Activated CD4-positive, CD25-positive, alpha-beta regulatory T cell (primary cell): ENCODE results near the gene ZNF648.
"Not testable (repeated sequence)": the region's sequence is repeated elsewhere in the genome, so short reads cannot be mapped to it uniquely, and the experiment has no call there.

Source experiments
- DNase-seq, 4 experiments: peaks; one replicate each; lab custom pipeline; 2025; lab: John Stamatoyannopoulos, UW

Gene ZNF648

DNA sequence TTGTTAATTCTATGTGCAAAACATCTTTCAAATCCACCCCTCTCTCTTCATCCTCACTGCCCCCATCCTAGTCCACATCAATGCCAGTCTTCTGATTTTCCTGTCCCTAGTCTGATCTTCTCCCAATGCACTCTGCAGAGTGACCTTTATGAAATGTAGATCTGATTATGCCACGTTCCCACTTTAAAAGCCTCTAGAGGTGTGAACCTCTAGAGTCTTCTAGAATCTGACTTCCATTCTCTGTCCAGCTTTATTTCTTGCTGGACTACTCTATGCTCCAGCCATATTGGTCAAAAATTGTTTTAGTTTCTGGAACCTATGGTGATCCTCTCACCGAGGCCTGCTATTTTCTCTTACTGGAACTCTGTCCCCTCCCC is 32.5 kb downstream of the ZNF648 start:
- no peak for DNase-seq

DNA sequence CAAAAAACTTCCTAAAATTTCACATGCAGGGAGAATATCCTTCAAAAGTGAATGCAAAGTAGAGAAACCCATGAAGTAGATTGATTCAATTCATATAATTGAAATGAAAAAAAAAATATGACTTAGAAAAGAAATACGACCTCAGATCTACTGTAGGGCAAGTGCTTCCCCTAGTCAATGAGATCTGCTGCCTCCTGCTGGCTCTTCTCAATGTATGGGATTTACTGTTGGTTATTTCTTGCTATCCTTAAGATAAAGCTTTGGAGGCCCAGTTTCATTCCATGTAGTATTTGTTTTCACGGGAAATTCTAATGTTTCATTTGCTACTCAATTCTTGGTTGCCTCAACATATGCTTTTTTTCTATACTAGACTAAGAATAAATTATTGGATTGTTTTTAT is 46.2 kb downstream of the ZNF648 start:
- DNase-seq: no peak

DNA sequence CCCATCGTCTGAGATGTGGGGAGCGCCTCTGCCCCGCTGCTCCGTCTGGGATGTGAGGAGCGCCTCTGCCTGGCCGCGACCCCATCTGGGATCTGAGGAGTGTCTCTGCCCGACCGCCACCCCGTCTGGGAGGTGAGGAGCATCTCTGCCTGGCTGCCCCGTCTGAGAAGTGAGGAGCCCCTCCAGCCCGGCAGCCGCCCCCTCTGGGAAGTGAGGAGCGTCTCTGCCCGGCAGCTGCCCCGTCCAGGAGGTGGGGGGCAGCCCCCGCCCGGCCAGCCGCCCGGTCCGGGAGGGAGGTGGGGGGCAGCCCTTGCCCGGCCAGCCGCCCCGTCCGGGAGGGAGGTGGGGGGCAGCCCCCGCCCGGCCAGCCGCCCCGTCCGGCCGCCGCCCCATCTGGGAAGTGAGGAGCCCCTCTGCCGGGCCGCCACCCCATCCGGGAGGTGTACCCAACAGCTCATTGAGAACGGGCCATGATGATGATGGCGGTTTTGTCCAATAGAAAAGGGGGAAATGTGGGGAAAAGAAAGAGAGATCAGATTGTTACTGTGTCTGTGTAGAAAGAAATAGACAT is 50.6 kb downstream of the ZNF648 start:
- DNase-seq: not testable (repeated sequence)

DNA sequence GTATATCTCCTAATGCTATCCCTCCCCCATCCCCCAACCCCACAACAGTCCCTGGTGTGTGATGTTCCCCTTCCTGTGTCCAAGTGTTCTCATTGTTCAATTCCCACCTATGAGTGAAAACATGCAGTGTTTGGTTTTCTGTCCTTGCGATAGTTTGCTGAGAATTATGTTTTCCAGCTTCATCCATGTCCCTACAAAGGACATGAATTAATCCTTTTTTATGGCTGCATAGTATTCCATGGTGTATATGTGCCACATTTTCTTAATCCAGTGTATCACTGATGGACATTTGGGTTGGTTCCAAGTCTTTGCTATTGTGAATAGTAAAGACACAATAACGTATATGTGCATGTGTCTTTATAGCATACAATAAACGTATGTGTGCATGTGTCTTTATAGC is 56.1 kb downstream of the ZNF648 start:
- not testable (repeated sequence) for DNase-seq

DNA sequence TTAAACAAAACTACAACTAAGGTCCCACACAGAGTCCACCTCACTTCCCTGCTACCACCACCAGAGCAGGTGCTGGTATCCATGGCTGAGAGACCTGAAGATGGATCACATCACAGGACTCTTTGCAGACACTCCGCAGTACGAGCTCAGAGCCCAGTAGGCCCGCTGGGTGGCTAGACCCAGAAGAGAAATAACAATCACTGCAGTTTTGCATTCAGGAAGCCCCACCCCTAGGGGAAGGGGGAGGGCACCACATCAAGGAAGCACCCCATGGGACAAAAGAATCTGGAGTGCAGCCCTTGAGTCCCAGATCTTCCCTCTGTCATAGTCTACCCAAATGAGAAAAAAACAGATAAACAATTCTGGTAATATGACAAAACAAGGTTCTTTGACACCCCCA is 56.9 kb downstream of the ZNF648 start:
- no peak for DNase-seq
